Panc1 (cell line): ENCODE results near the gene SLC13A5. TPM values are rescaled to one million over a fixed set of nuclear protein-coding genes. Genes with fewer than 3 reads are reported as not detected.

Source experiments
- ATAC-seq: fragments of 200-7000 bp; cut with Tn5 transposase; 2 replicates; pipeline ENCODE4 v1.9.1; 2020; ENCODE audit warnings: mild to moderate bottlenecking, moderate library complexity
- BruUV-seq: library from RNA; stranded (reverse); fragments of 400-500 nt; replicated peaks from 2 replicates; lab custom pipeline; 2021; lab: Mats Ljungman, UMichigan
- CTCF ChIA-PET: fragments of 300-600 bp; sonication (Branson Sonifier 250); formaldehyde crosslinking; loops from one replicate; lab custom pipeline; 2022; ENCODE audit warnings: antibody characterized with exemption; lab: Charles Lee
- POLR2A ChIA-PET: fragments of 300-600 bp; sonication (Branson Sonifier 250); formaldehyde crosslinking; loops from one replicate; lab custom pipeline; 2022; ENCODE audit warnings: antibody characterized with exemption; lab: Charles Lee
- DNase-seq: peaks from one replicate; pipeline ENCODE4 v3.0.0-alpha.2; 2010; ENCODE audit warnings: low read depth, low spot score
- H3K27ac ChIP-seq: 2 replicates; pipeline ENCODE4 v1.5.1; 2011; ENCODE audit warnings: mild to moderate bottlenecking, low read length, inconsistent platforms
- H3K27me3 ChIP-seq: fragments of 200-500 bp; sonication (Bioruptor generic); 2 replicates; pipeline ENCODE4 v1.6.0; 2014; ENCODE audit warnings: low read length, inconsistent platforms; ENCODE audit not compliant: control insufficient read depth, insufficient read depth
- H3K36me3 ChIP-seq: fragments of 200-500 bp; sonication (Bioruptor generic); 2 replicates; pipeline ENCODE4 v1.5.1; 2014; ENCODE audit warnings: inconsistent platforms, mild to moderate bottlenecking, low read length, moderate library complexity; ENCODE audit not compliant: control insufficient read depth, insufficient read depth
- H3K4me1 ChIP-seq: 2 replicates; pipeline ENCODE4 v1.5.1; 2011; ENCODE audit warnings: inconsistent platforms, mild to moderate bottlenecking, low read length, moderate library complexity; ENCODE audit not compliant: control insufficient read depth, insufficient read depth
- H3K4me3 ChIP-seq, 2 experiments: 2 replicates each; pipeline ENCODE4 v1.5.1; 2011 to 2012; ENCODE audit warnings: low read depth in 2 of 2, low read length in 2 of 2, mild to moderate bottlenecking in 2 of 2, inconsistent platforms in 1 of 2, moderate library complexity in 1 of 2
- H3K9me3 ChIP-seq: fragments of 200-500 bp; sonication (Bioruptor generic); 2 replicates; pipeline ENCODE4 v1.5.1; 2014; ENCODE audit warnings: low read depth, mild to moderate bottlenecking, inconsistent platforms, low read length, moderate library complexity; ENCODE audit not compliant: control insufficient read depth, insufficient read depth
- CTCF ChIP-seq: fragments of 450-650 bp; IDR thresholded peaks from 2 replicates; pipeline ENCODE4 v1.5.1; 2017; ENCODE audit warnings: mild to moderate bottlenecking
- POLR2AphosphoS5 ChIP-seq: IDR thresholded peaks from 2 replicates; pipeline ENCODE4 v1.6.1; 2012; ENCODE audit warnings: mild to moderate bottlenecking, low read depth, low read length, moderate library complexity
- SIN3A ChIP-seq: IDR thresholded peaks from 2 replicates; pipeline ENCODE4 v1.6.1; 2012; ENCODE audit warnings: low read depth, mild to moderate bottlenecking, low read length, moderate library complexity, borderline replicate concordance; ENCODE audit not compliant: insufficient read depth
- TCF7L2 ChIP-seq: IDR thresholded peaks from 2 replicates; pipeline ENCODE4 v1.6.1; 2011; ENCODE audit warnings: mild to moderate bottlenecking, low read depth, low read length, inconsistent platforms
- in situ Hi-C: cut with HindIII; loops from 2 replicates; pipeline ENCODE4 v1.10.0; 2016; ENCODE audit warnings: low sequenced_read_pairs, low pct_unique_long_range_greater_than_20kb
- intact Hi-C: fragments of 100-400 bp; cut with micrococcal nuclease; formaldehyde crosslinking; loops from one replicate; pipeline ENCODE4 v1.10.0; 2022; ENCODE audit not compliant: unreplicated experiment
- total RNA-seq: library from RNA; stranded (reverse); gene quantifications from one replicate; pipeline ENCODE4 v1.2.1, GENCODE V29; 2021; ENCODE audit not compliant: unreplicated experiment
- TF ChIP-seq, protein P1 (sequence below), 2 experiments: IDR thresholded peaks; 2 replicates each; pipeline ENCODE4 v1.6.1; 2011 to 2012; ENCODE audit warnings: low read depth in 2 of 2, control low read depth in 1 of 2, low read length in 1 of 2, mild to moderate bottlenecking in 1 of 2, moderate library complexity in 1 of 2; ENCODE audit not compliant: insufficient read depth in 1 of 2

SLC13A5 gene
- total RNA-seq, 1 experiment from 2014 or later, result 0.26 TPM

DNA sequence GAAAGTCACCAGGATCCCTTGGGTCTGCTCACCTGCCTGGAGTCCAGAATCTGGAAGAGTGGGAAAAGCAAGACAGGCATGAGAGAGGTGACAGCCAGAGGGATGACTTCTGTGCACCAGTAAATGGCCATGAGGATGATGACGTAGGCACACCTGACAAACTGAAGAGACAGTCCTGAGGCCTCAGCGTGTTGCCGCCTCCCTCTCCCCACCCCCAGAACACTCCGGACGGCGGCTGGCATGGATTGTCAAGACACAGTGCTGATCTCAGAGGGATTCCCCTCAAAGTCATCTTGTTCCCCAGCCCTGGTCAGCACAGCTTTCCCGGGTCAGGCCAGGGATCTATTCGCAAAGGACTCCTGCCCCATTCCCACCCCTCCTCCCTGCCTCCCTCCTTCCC lies 6.2 kb downstream of the SLC13A5 start:
- ATAC-seq (no peak), DNase-seq (no peak)
- ChIA-PET POLR2A (no interaction called here), CTCF (no interaction called here)
- Histone ChIP-seq H3K27me3 (no peaks in the 10 kb centered on the region; the same call in 1 of the 2 replicates), H3K9me3 (no peaks in the 10 kb centered on the region), H3K36me3 (no peaks in the 10 kb centered on the region), H3K4me1 (no peaks in the 10 kb centered on the region), H3K27ac (no peak overlapping the region), H3K4me3 (no peak overlapping the region)
- in situ Hi-C loops, result no loop called here
- TF ChIP-seq, protein P1, sequence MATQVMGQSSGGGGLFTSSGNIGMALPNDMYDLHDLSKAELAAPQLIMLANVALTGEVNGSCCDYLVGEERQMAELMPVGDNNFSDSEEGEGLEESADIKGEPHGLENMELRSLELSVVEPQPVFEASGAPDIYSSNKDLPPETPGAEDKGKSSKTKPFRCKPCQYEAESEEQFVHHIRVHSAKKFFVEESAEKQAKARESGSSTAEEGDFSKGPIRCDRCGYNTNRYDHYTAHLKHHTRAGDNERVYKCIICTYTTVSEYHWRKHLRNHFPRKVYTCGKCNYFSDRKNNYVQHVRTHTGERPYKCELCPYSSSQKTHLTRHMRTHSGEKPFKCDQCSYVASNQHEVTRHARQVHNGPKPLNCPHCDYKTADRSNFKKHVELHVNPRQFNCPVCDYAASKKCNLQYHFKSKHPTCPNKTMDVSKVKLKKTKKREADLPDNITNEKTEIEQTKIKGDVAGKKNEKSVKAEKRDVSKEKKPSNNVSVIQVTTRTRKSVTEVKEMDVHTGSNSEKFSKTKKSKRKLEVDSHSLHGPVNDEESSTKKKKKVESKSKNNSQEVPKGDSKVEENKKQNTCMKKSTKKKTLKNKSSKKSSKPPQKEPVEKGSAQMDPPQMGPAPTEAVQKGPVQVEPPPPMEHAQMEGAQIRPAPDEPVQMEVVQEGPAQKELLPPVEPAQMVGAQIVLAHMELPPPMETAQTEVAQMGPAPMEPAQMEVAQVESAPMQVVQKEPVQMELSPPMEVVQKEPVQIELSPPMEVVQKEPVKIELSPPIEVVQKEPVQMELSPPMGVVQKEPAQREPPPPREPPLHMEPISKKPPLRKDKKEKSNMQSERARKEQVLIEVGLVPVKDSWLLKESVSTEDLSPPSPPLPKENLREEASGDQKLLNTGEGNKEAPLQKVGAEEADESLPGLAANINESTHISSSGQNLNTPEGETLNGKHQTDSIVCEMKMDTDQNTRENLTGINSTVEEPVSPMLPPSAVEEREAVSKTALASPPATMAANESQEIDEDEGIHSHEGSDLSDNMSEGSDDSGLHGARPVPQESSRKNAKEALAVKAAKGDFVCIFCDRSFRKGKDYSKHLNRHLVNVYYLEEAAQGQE (IDR thresholded peaks at IDR 0.05; ENCODE audit: insufficient read depth in 1 of 2, low read depth in 2 of 2, low read length in 1 of 2), result no peak
- no peak for TF ChIP-seq CTCF
- no peak for TF ChIP-seq POLR2AphosphoS5
- no peak for TF ChIP-seq TCF7L2
- TF ChIP-seq SIN3A, result no peak
- intact Hi-C loops, result no loop called here
- BruUV-seq, result no TSS peak

GRCh38 chr17:6706499-6706898 lies 6.7 kb downstream of the SLC13A5 start:
- in situ Hi-C loops (no loop called here), intact Hi-C loops (no loop called here)
- H3K9me3 ChIP-seq, result no peaks in the 10 kb centered on the region
- ChIA-PET POLR2A (no interaction called here), CTCF (no interaction called here)
- H3K27ac ChIP-seq, result no peak overlapping the region
- no peak for TF ChIP-seq TCF7L2
- TF ChIP-seq, protein P1 (IDR thresholded peaks at IDR 0.05; ENCODE audit: insufficient read depth in 1 of 2, low read depth in 2 of 2, low read length in 1 of 2), result no peak
- no TSS peak for BruUV-seq
- no peak overlapping the region for H3K4me3 ChIP-seq
- H3K4me1 ChIP-seq, result no peaks in the 10 kb centered on the region
- DNase-seq (no peak), ATAC-seq (no peak)
- no peaks in the 10 kb centered on the region for H3K36me3 ChIP-seq
- H3K27me3 ChIP-seq, result no peaks in the 10 kb centered on the region; the same call in 1 of the 2 replicates
